ENCODE results near the gene RFNG. TPM values are rescaled to one million over a fixed set of nuclear protein-coding genes. Genes with fewer than 3 reads are reported as not detected.

The RFNG gene
- total RNA-seq, 2 donors from 2014 or later, result 30.6 to 32.1 TPM

DNA sequence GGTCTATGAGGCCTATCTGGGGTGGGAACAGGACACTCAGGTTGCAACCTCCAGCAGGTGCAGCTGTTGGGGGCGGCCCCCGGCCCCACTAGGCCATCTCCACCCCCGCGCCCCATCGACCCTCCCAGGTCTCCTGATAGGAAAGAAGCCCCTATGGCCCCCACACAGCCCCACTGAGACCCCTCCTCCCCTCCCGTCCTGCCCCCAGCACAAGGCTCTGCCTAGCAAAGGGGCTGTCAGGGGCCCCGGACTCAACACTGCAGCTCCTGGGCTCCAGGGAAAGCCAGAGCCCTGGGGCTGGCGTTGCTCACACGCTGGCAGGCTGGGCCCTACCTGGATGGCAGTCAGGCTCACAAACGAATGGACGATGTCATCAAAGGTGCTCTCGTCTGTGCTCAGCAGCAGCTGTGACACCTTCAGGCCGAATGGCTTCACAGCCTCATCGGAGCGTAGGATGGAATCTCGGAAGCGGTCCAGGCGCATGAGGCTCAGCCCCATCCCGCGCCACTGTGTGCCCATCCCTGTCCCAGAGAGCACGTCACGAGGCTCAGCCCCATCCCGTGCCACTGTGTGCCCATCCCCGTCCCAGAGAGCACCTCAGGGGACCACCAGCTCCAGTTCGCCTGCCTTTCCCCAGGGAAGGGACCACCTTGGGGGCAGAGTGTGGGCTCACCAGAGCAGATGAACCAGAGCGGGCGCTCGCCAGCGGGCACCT lies 39.1 kb upstream of the RFNG start:
- TF ChIP-seq, protein P1, sequence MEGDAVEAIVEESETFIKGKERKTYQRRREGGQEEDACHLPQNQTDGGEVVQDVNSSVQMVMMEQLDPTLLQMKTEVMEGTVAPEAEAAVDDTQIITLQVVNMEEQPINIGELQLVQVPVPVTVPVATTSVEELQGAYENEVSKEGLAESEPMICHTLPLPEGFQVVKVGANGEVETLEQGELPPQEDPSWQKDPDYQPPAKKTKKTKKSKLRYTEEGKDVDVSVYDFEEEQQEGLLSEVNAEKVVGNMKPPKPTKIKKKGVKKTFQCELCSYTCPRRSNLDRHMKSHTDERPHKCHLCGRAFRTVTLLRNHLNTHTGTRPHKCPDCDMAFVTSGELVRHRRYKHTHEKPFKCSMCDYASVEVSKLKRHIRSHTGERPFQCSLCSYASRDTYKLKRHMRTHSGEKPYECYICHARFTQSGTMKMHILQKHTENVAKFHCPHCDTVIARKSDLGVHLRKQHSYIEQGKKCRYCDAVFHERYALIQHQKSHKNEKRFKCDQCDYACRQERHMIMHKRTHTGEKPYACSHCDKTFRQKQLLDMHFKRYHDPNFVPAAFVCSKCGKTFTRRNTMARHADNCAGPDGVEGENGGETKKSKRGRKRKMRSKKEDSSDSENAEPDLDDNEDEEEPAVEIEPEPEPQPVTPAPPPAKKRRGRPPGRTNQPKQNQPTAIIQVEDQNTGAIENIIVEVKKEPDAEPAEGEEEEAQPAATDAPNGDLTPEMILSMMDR (IDR thresholded peaks at IDR 0.05), result no peak
- Histone ChIP-seq H3K4me3 (no peak overlapping the region), H3K27me3 (no peaks in the 10 kb centered on the region), H3K4me1 (no peaks in the 10 kb centered on the region), H3K9me3 (no peaks in the 10 kb centered on the region), H3K27ac (no peak overlapping the region), H3K36me3 (peaks cover 64% of the 10 kb centered on the region), H3K9ac (ENCODE audit: low read depth in 2 of 2, low read length in 2 of 2) (no peak overlapping the region)
- intact Hi-C loops (cut with DNase I), result no loop called here
- DNase-seq, result no peak

DNA sequence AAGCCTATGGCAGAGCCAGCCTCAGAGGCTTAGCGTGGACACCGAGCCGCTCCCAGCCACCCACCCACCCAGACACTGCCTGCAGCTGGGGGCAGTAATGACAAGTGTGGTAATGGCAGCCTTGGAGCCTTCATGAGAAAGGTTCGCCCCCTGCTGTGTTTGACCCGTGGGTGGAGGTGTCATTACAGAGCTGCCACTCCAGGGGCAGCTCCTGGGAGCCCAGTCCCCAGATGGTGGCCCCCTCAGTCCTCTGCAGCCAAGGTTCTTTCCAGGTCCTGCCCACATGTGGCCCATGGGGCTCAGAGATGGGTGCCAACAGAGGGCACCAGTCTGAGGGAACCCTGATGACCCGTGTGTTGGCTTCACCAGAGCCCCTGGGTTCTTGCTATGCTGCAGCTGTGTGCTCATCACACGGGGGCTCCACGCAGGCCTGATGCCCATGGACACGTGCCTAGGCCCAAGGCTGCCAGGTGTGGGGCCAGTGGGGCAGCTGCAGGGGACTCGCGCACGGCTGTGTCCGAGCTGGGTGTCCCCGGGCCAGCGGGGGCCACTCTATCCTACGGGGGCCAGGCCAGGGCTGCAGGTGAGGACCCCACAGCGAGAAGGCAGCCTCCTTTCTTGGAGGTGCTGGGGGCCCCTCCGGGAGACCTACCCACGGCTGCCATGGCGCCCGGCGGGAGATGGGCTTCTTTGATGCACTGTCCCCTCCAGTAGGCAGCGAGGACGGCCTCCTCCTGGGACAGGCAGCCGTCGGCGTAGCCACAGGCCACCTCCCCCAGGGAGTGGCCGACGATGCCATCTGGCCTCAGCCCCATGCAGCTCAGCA lies 38.3 kb upstream of the RFNG start:
- Histone ChIP-seq H3K4me3 (no peak overlapping the region), H3K9ac (ENCODE audit: low read depth in 2 of 2, low read length in 2 of 2) (no peak overlapping the region), H3K9me3 (no peaks in the 10 kb centered on the region), H3K4me1 (no peaks in the 10 kb centered on the region), H3K36me3 (peaks cover 66% of the 10 kb centered on the region), H3K27me3 (no peaks in the 10 kb centered on the region), H3K27ac (no peak overlapping the region)
- TF ChIP-seq, protein P1 (IDR thresholded peaks at IDR 0.05), result no peak
- no peak for DNase-seq
- intact Hi-C loops (cut with DNase I), result no loop called here

DNA sequence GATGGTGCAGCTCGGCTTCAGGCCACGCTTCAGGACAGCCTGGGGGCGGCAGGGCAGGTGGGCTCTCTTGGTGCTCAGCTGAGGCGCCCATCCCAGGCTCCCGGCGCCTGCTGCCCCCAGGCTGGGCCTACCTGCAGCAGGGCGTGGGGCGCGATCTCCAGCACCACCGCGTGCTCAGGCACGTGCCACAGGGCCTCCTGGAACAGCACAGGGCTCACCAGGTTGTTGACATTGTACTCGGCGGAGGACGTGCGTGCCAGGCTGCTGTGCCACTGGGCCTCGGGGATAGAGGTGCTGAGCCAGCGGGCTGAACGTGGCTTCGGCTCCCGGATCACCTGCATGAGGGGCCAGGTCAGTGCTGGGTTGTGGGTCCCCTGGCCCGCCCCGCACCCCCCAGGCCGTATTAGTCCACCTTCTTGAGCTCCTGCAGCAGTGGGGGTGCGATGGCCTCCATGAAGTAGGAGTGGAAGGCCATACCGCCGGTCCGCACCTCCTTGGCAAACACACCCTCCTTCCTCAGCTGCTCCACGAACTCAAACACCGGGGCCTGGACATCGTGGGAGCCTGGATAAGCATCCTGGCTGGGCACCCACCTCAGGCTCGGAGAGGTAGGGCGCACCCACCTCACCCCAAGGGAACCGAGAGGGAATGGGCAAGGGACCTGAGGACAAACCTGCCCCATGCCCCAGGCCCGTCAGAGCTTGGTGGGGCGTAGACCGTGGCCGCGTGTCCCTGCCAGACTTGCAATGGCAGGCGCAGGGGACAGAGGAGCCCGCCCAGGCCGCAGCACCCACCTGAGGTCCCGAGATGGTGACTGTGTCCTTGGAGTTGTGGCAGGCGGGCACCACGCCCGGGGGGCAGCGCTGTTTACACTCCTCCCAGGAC lies 37.5 kb upstream of the RFNG start:
- H3K4me3 ChIP-seq, result no peak overlapping the region
- H3K4me1 ChIP-seq, result no peaks in the 10 kb centered on the region
- H3K27ac ChIP-seq, result no peak overlapping the region
- TF ChIP-seq, protein P1 (IDR thresholded peaks at IDR 0.05), result no peak
- H3K36me3 ChIP-seq, result peaks cover 68% of the 10 kb centered on the region
- H3K9ac ChIP-seq (ENCODE audit: low read depth in 2 of 2, low read length in 2 of 2), result no peak overlapping the region
- DNase-seq, result no peak
- H3K27me3 ChIP-seq, result no peaks in the 10 kb centered on the region
- intact Hi-C loops (cut with DNase I), result no loop called here
- H3K9me3 ChIP-seq, result no peaks in the 10 kb centered on the region

DNA sequence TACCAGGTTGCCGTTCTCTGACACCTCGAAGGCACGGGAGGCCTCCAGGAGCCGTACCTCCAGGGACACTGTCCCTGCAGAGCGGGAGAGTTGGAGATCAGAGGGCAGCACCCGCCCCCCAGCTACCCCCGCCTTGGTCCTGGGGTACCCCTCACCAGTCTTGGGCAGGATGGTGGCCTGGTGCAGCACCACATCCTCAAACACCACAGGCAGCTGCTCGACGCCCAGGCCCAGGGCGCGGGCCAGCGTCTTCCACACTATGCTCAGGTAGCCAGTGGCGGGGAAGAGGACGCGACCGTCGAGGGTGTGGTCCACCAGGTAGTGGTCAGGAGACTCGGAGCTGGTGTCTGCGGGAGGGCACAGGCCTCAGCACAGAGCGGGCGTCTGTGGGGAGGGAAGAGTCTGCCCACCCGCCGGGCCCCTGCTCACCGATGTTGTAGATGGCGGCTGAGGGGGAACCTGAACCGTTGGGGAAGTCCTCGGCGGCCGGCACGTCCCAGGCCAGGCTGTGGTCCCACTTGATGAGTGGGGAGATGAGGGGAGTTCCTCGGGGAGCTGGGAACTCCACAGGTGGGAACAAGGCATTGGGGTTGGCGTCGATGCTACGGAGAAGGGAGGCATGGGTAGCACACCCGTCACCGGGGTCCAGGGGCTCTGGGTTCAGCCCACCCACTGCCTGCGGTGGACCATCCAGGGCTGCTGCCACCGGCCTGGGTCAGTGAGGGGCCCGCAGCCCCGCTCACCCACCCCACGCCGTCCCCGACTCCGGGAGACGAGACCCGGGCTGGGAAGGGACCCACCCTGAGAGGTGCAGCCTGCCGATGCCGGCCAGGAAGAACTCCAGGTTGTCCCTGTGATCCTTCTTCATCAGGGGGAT lies 36.6 kb upstream of the RFNG start:
- TF ChIP-seq, protein P1 (IDR thresholded peaks at IDR 0.05), result no peak
- Histone ChIP-seq H3K27me3 (no peaks in the 10 kb centered on the region), H3K27ac (no peak overlapping the region), H3K9ac (ENCODE audit: low read depth in 2 of 2, low read length in 2 of 2) (no peak overlapping the region), H3K4me1 (no peaks in the 10 kb centered on the region), H3K36me3 (peaks cover 63% of the 10 kb centered on the region), H3K9me3 (no peaks in the 10 kb centered on the region), H3K4me3 (no peak overlapping the region)
- intact Hi-C loops (cut with DNase I), result no loop called here
- DNase-seq, result no peak

Data from colonic mucosa (tissue), 4 donors.